SK-N-SH (cell line): Measurements from ENCODE around the gene DBH. TPM values are rescaled to one million over a fixed set of nuclear protein-coding genes. Genes with fewer than 3 reads are reported as not detected.
A peak's percentile ranks its signal among the peaks of the same experiment; 100 is the strongest.

ENCODE experiments used
- CTCF ChIA-PET: fragments of 300-600, 350-600 bp; formaldehyde crosslinking; extraction: SDS; loops from one replicate; lab custom pipeline; 2021; lab: Yijun Ruan, JAX
- POLR2A ChIA-PET: fragments of 350-600 bp; sonication (Branson Sonifier 250); formaldehyde crosslinking; extraction: SDS; loops from one replicate; lab custom pipeline; 2020; ENCODE audit warnings: antibody characterized with exemption, inconsistent platforms; lab: Yijun Ruan, JAX
- DNase-seq: peaks from one replicate; pipeline ENCODE4 v3.0.0; 2012
- H2AFZ ChIP-seq: fragments of 200-600 bp; sonication (generic); 2 replicates; pipeline ENCODE4 v1.8.1; 2016; ENCODE audit warnings: antibody characterized with exemption, mild to moderate bottlenecking, low read depth
- H3F3A ChIP-seq: fragments of 200-600 bp; sonication (generic); replicated peaks from 2 replicates; pipeline ENCODE3; 2016; ENCODE audit warnings: antibody characterized with exemption, mild to moderate bottlenecking; ENCODE audit not compliant: insufficient read depth
- H3K27ac ChIP-seq, 2 experiments: fragments of 200-500 bp in 1 of 2; fragments of 200-600 bp in 1 of 2; sonication (Bioruptor generic) in 1 of 2; sonication (generic), shearing (Covaris generic) in 1 of 2; 2 replicates each; pipeline versions ENCODE4 v1.5.1 to v1.6.1; 2014 to 2016; ENCODE audit warnings: low read depth in 2 of 2, inconsistent platforms in 1 of 2, low read length in 1 of 2, mild to moderate bottlenecking in 1 of 2, mixed read lengths in 1 of 2
- H3K27me3 ChIP-seq: fragments of 200-600 bp; sonication (generic), shearing (Covaris generic); 2 replicates; pipeline ENCODE4 v1.6.1; 2016; ENCODE audit warnings: mixed run types; ENCODE audit not compliant: insufficient read depth
- H3K36me3 ChIP-seq, 2 experiments: fragments of 200-500 bp in 1 of 2; fragments of 200-600 bp in 1 of 2; sonication (Bioruptor generic) in 1 of 2; sonication (generic) in 1 of 2; replicated peaks in 1 of 2; 2 replicates each; pipeline versions ENCODE3 to v1.5.1; 2014 to 2016; ENCODE audit warnings: low read length in 1 of 2, mild to moderate bottlenecking in 1 of 2; ENCODE audit not compliant: insufficient read depth in 2 of 2, control insufficient read depth in 1 of 2
- H3K4me1 ChIP-seq, 2 experiments: fragments of 200-500 bp in 1 of 2; fragments of 200-600 bp in 1 of 2; sonication (Bioruptor generic) in 1 of 2; sonication (generic), shearing (Covaris generic) in 1 of 2; 2 replicates each; pipeline versions ENCODE4 v1.5.1 to v1.6.1; 2014 to 2016; ENCODE audit warnings: low read depth in 1 of 2, low read length in 1 of 2, mixed run types in 1 of 2; ENCODE audit not compliant: insufficient read depth in 2 of 2, control insufficient read depth in 1 of 2
- H3K4me2 ChIP-seq: fragments of 200-600 bp; sonication (generic), shearing (Covaris generic); 2 replicates; pipeline ENCODE4 v1.6.1; 2017; ENCODE audit warnings: mixed run types
- H3K4me3 ChIP-seq, 2 experiments: fragments of 200-500 bp in 1 of 2; fragments of 200-600 bp in 1 of 2; sonication (Bioruptor generic) in 1 of 2; sonication (generic), shearing (Covaris generic) in 1 of 2; 2 replicates each; pipeline versions ENCODE4 v1.5.1 to v1.8.1; 2014 to 2016; ENCODE audit warnings: low read depth in 2 of 2, inconsistent platforms in 1 of 2, low read length in 1 of 2, mild to moderate bottlenecking in 1 of 2, mixed read lengths in 1 of 2, moderate library complexity in 1 of 2
- H3K79me2 ChIP-seq: fragments of 200-600 bp; sonication (generic); 2 replicates; pipeline ENCODE4 v1.8.1; 2017; ENCODE audit warnings: mild to moderate bottlenecking; ENCODE audit not compliant: insufficient read depth
- H3K9ac ChIP-seq: fragments of 200-600 bp; sonication (generic); 2 replicates; pipeline ENCODE4 v1.6.1; 2017; ENCODE audit warnings: mixed run types
- H3K9me2 ChIP-seq: fragments of 200-600 bp; sonication (generic); 2 replicates; pipeline ENCODE4 v1.6.1; 2017; ENCODE audit warnings: mixed run types
- H3K9me3 ChIP-seq: fragments of 200-600 bp; sonication (generic); 2 replicates; pipeline ENCODE4 v1.6.1; 2017; ENCODE audit warnings: mixed run types, mild to moderate bottlenecking, moderate library complexity
- H4K20me1 ChIP-seq: fragments of 200-600 bp; sonication (generic); 2 replicates; pipeline ENCODE4 v1.6.1; 2017; ENCODE audit warnings: mild to moderate bottlenecking, mixed run types; ENCODE audit not compliant: insufficient read depth
- CHD2 ChIP-seq: fragments of 150-350 bp; IDR thresholded peaks from 2 replicates; pipeline ENCODE4 v1.6.1; 2018; ENCODE audit warnings: low read length; ENCODE audit not compliant: partially characterized antibody
- FOSL2 ChIP-seq: IDR thresholded peaks from 2 replicates; pipeline ENCODE4 v1.4.0; 2012; ENCODE audit warnings: low read depth, mild to moderate bottlenecking, moderate library complexity, borderline replicate concordance
- FOXJ3 ChIP-seq: sonication (generic); formaldehyde crosslinking; IDR thresholded peaks from 2 replicates; pipeline ENCODE4 v1.5.1; 2020; ENCODE audit warnings: mild to moderate bottlenecking, missing genetic modification reagents
- FOXM1 ChIP-seq: IDR thresholded peaks from 2 replicates; pipeline ENCODE4 v1.4.0; 2012; ENCODE audit warnings: low read depth, mild to moderate bottlenecking
- GATA2 ChIP-seq: sonication (generic); formaldehyde crosslinking; IDR thresholded peaks from 2 replicates; pipeline ENCODE4 v1.5.0; 2020; ENCODE audit warnings: mild to moderate bottlenecking, missing genetic modification reagents
- JUND ChIP-seq: IDR thresholded peaks from 2 replicates; pipeline ENCODE4 v1.4.0; 2012
- RAD21 ChIP-seq: IDR thresholded peaks from 2 replicates; pipeline ENCODE4 v1.6.1; 2012; ENCODE audit warnings: mild to moderate bottlenecking, low read length
- RFX5 ChIP-seq: IDR thresholded peaks from 2 replicates; pipeline ENCODE4 v1.6.1; 2012; ENCODE audit warnings: mild to moderate bottlenecking, improper control_type of control experiment, low read length
- RXRA ChIP-seq: IDR thresholded peaks from 2 replicates; pipeline ENCODE4 v1.4.0; 2012; ENCODE audit warnings: low read depth, mild to moderate bottlenecking, borderline replicate concordance
- TAF1 ChIP-seq: IDR thresholded peaks from 2 replicates; pipeline ENCODE4 v1.6.1; 2012; ENCODE audit warnings: low read depth, mild to moderate bottlenecking, low read length, moderate library complexity, borderline replicate concordance
- TCF12 ChIP-seq: IDR thresholded peaks from 2 replicates; pipeline ENCODE4 v1.4.0; 2012
- TEAD4 ChIP-seq: IDR thresholded peaks from 2 replicates; pipeline ENCODE4 v1.4.0; 2012; ENCODE audit warnings: mild to moderate bottlenecking, borderline replicate concordance; ENCODE audit not compliant: insufficient read depth
- WGBS: methylation state at CpG from one replicate; pipeline ENCODE4 v1.1.6; 2017; ENCODE audit warnings: low lambda C conversion rate; 5-methylcytosine and 5-hydroxymethylcytosine counted together
- polyA plus RNA-seq, 3 experiments: library from polyadenylated mRNA; depleted of rRNA; stranded (reverse); fragments of >200 nt; gene quantifications; 2 replicates each; pipeline ENCODE4 v1.2.3, GENCODE V29; 2012
- TF ChIP-seq, protein P1 (sequence below): IDR thresholded peaks from 2 replicates; pipeline ENCODE4 v1.4.0; 2012; ENCODE audit warnings: low read depth

DBH gene
- polyA plus RNA-seq, 1 of the 3 experiments (the other 2 are of a cell fraction): 0.92 TPM

- ChIA-PET POLR2A (interaction anchor here (18.3 kb wide), 1 partner anchor 30 kb away, joined by 261 read pairs; the partner anchor contains the start of gene DBH), CTCF (interaction anchor here (1.1 to 10.4 kb wide), 5 partner anchors 9 to 118 kb away, joined by 3 to 102 read pairs (median 4); partner anchors contain the start of gene ADAMTSL2)
- H3K27ac ChIP-seq: peak overlapping the region in 1 of 2 experiments; percentile 86; a peak in 2 of 4 replicates
- no peak overlapping the region for H2AFZ ChIP-seq
- peaks cover 0 to 73% of the 10 kb centered on the region in 2 experiments; a peak in 1 of 4 replicates for H3K4me1 ChIP-seq
- no peak overlapping the region for H3K4me2 ChIP-seq
- TF ChIP-seq JUND (no peak), CHD2 (no peak), FOXJ3 (no peak), FOXM1 (no peak), TAF1 (no peak), RFX5 (no peak), RXRA (no peak), FOSL2 (no peak), RAD21 (no peak), TEAD4 (no peak), GATA2 (CRISPR knock-in tag) (no peak)
- TF ChIP-seq, protein P1, sequence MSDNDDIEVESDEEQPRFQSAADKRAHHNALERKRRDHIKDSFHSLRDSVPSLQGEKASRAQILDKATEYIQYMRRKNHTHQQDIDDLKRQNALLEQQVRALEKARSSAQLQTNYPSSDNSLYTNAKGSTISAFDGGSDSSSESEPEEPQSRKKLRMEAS: no peak
- no peaks in the 10 kb centered on the region for H3K9me3 ChIP-seq
- H3F3A ChIP-seq: no peaks in the 10 kb centered on the region
- no peak for DNase-seq
- 34% methylated on average over 6 of the region's 7 CpGs for WGBS
- H3K79me2 ChIP-seq: no peaks in the 10 kb centered on the region
- H3K36me3 ChIP-seq: no peaks in the 10 kb centered on the region
- H3K27me3 ChIP-seq: peaks cover 18% of the 10 kb centered on the region
- H3K4me3 ChIP-seq: peak overlapping the region in 1 of 2 experiments; percentile 12; a peak in 1 of 4 replicates
- no peaks in the 10 kb centered on the region for H3K9me2 ChIP-seq
- no peak overlapping the region for H3K9ac ChIP-seq
- H4K20me1 ChIP-seq: no peaks in the 10 kb centered on the region
Measured at GRCh38 chr9:133607381-133607780, 28.8 kb upstream of the DBH start.

DNA sequence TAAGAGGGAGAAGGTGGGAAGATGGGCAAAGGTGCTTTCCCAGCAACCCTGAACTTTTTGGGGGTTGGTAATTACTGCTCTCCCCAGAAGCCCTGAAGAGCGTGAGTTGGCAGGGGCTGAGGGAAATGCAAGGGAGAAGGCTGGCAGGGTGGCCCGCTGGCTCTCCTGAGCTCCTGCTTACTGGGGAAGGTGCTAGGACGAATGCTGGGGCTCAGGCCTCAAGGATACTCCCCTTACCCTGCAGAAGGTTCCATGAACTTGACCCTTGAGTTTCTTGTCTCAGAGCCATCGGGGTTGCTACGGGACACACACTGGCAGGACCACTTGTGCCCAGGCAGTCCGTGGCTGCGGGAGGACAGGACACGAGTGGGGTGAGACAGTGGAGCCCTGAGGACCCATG, 28.2 kb upstream of the DBH start:
- Histone ChIP-seq H3K4me3 (peak overlapping the region in 1 of 2 experiments; percentile 46; a peak in 1 of 4 replicates), H3F3A (no peaks in the 10 kb centered on the region), H3K9me3 (no peaks in the 10 kb centered on the region), H2AFZ (no peak overlapping the region), H3K27ac (peak overlapping the region in 1 of 2 experiments; percentile 86; a peak in 2 of 4 replicates), H3K79me2 (no peaks in the 10 kb centered on the region), H3K36me3 (no peaks in the 10 kb centered on the region), H3K27me3 (peaks cover 18% of the 10 kb centered on the region), H3K4me1 (peaks cover 0 to 70% of the 10 kb centered on the region in 2 experiments; a peak in 1 of 4 replicates), H3K4me2 (no peak overlapping the region), H3K9me2 (no peaks in the 10 kb centered on the region), H4K20me1 (no peaks in the 10 kb centered on the region), H3K9ac (no peak overlapping the region)
- POLR2A ChIA-PET: interaction anchor here (1.3 to 18.3 kb wide), 4 partner anchors 20 to 74 kb away, joined by 5 to 261 read pairs (median 6); partner anchors contain the start of genes ADAMTSL2 and DBH
- no peak for DNase-seq
- WGBS: 66% methylated on average over 4 of the region's 8 CpGs
- CTCF ChIA-PET: interaction anchor here (1.1 to 10.4 kb wide), 6 partner anchors 8 to 118 kb away, joined by 3 to 102 read pairs (median 4); partner anchors contain the start of gene ADAMTSL2
- no peak for TF ChIP-seq TCF12
